Right cardiac atrium (tissue), 5 donors: ENCODE data around the gene SPDYC. TPM values are rescaled to one million over a fixed set of nuclear protein-coding genes. Genes with fewer than 3 reads are reported as not detected.
"Not testable (repeated sequence)": the region's sequence is repeated elsewhere in the genome, so short reads cannot be mapped to it uniquely, and the experiment has no call there.

Experiments
- ATAC-seq, 2 donors: fragments of 200-7000 bp; cut with Tn5 transposase; one replicate each; pipeline versions ENCODE4 v1.8.0 to v1.9.1; 2020; ENCODE audit warnings: moderate library complexity in 2 of 2, mild to moderate bottlenecking in 1 of 2
- DNase-seq, 3 donors: peaks; one replicate each; pipeline ENCODE4 v3.0.0-alpha.2; 2020
- H3K27ac ChIP-seq: one replicate; pipeline ENCODE4 v1.5.1; 2013; ENCODE audit warnings: mild to moderate bottlenecking, low read length, control low read depth, moderate library complexity
- H3K27me3 ChIP-seq: one replicate; pipeline ENCODE4 v1.6.1; 2013; ENCODE audit not compliant: control insufficient read depth, insufficient read depth
- H3K4me1 ChIP-seq: one replicate; pipeline ENCODE4 v1.6.1; 2013; ENCODE audit warnings: low read length; ENCODE audit not compliant: control insufficient read depth, insufficient read depth
- H3K4me3 ChIP-seq: one replicate; pipeline ENCODE4 v1.5.1; 2013; ENCODE audit warnings: low read length, control low read depth
- H3K9me3 ChIP-seq: one replicate; pipeline ENCODE4 v1.6.1; 2013; ENCODE audit warnings: low read length; ENCODE audit not compliant: control insufficient read depth
- WGBS: extraction: QIAGEN DNeasy Blood & Tissue Kit; methylation state at CpG from one replicate; pipeline ENCODE4 v1.1.7; 2013; 5-methylcytosine and 5-hydroxymethylcytosine counted together
- intact Hi-C, 4 donors: fragments of 100-400 bp; cut with DNase I; formaldehyde crosslinking; loops; one replicate each; pipeline versions ENCODE4 v1.11.0 to v1.14.0; 2022 to 2023
- polyA plus RNA-seq: library from polyadenylated mRNA; stranded (reverse); fragments of 200-250 nt; gene quantifications from one replicate; pipeline ENCODE4 v1.2.3, GENCODE V29; 2013
- total RNA-seq, 4 donors: library from RNA; stranded (reverse); fragmentation: NEBNext Ultra II Directional; extraction: Animal tissue kit (Norgen Biotek cat#: 25700); gene quantifications; one replicate each; pipeline ENCODE4 v1.2.1, GENCODE V29; 2021
- donor health status: healthy with polysubstance abuse.
- donor health status: DM: no; HTN: yes; CAD: no.
- donor health status: DM: no; HTN: no; CAD: no.
- donor health status: DM: no; HTN: yes; CAD: no; lungs with severe emphysema.
- donor health status: DM: yes; HTN: yes; CAD: no.

SPDYC gene
- total and polyA plus RNA-seq, 5 donors: not detected

DNA sequence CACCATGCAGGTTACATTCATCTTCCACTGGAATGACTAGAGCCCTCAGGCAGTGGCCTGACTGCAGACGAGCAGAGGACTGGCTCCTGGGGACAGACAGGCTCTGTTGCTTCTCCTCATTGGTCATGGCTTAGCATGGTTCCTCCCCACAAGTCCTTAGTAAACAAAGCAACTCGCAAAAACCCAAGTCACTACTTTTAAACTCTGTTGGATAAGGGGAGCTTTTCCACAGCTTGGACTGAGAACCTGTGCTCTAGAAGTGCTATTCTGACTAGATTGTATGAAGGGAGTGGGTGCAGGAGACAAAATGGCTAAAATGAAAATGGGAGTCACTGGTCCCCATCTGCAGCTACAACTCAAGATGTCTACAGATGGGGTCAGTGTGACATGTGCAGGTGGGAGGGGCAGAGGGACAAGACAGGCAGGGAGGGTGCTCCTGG lies 4.6 kb downstream of the SPDYC start:
- H3K27me3 ChIP-seq, H3K4me3 ChIP-seq, H3K4me1 ChIP-seq, ATAC-seq, H3K9me3 ChIP-seq, intact Hi-C loops, DNase-seq, H3K27ac ChIP-seq: not testable (repeated sequence)
- 57% methylated on average over 2 of the region's 2 CpGs for WGBS

- no peaks in the 10 kb centered on the region for H3K4me1 ChIP-seq
- H3K27ac ChIP-seq: peak overlapping the region; percentile 76
- H3K9me3 ChIP-seq: no peaks in the 10 kb centered on the region
- WGBS: under 1% methylated on average over 60 of the region's 60 CpGs
- peak; percentile 72 to 90 (median 86) for DNase-seq
- H3K27me3 ChIP-seq: no peaks in the 10 kb centered on the region
- H3K4me3 ChIP-seq: peak overlapping the region; percentile 85
- ATAC-seq: peak; percentile 67 to 68
- intact Hi-C loops: loop anchor here in 1 of 4 donors (2.0 kb wide), 1 partner anchor 46 kb away; the partner anchor contains the start of gene SYVN1
These were observed 11.0 kb downstream of the SPDYC start for GRCh38 chr11:65180877-65181568.

DNA sequence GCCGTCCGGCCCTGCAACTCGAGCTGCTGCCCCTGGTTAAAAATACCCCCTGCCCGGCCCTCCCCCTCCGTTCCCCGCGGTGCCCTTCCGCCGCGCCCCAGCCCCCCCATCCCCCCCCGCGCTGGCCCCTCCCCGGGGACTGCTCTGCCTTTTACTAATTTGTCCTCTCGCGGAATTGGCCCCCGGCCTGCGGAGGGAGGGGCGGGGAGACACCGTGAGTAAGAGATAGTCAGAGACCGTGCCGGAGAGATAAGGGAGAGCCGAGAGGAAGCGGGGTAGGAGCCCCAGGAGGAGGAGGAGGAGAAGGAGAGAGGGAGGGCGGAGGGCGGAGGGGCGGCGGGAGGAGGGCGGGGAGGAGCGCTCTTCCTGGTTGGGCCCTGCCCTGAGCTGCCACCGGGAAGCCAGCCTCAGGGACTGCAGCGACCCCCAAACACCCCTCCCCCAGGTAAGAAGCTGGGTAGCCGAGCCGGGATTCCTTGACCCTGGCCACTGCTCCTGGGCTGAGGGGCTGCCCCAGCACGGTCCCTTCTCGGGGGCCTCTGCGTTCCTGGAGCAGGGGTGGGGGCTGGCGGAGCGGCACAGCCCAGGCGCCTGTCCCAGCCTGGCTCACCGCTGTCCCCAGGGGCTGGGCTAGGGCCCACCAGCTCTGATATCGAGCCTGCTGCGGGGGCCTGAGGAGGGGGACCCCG lies 11.7 kb downstream of the SPDYC start, which contains the start of gene CAPN1:
CAPN1 (plus strand) TSS at position 360 of the 689 bp plus-strand sequence. CDS start 774 bp downstream, outside the sequence.
- ATAC-seq: peak; percentile 87 to 88
- 1% methylated on average over 43 of the region's 43 CpGs for WGBS
- DNase-seq: peak; percentile 91 to 94 (median 93)
- H3K27ac ChIP-seq: peak within 1 kb of the TSS; percentile 76
- peak within 1 kb of the TSS; percentile 85 for H3K4me3 ChIP-seq
- intact Hi-C loops: loop anchor here in 1 of 4 donors (2.0 kb wide), 1 partner anchor 47 kb away; the partner anchor contains the start of gene SYVN1
- H3K4me1 ChIP-seq: no peaks in the 10 kb centered on the region
- no peaks in the 10 kb centered on the region for H3K27me3 ChIP-seq
- no peaks in the 10 kb centered on the region for H3K9me3 ChIP-seq

- intact Hi-C loops: no loop called here
- DNase-seq (peak in 2 of 3 donors; percentile 72 to 73), ATAC-seq (peak; percentile 36 to 51)
- Histone ChIP-seq H3K9me3 (no peaks in the 10 kb centered on the region), H3K27me3 (no peaks in the 10 kb centered on the region), H3K4me3 (peak overlapping the region; percentile 85), H3K4me1 (no peaks in the 10 kb centered on the region), H3K27ac (peak overlapping the region; percentile 69)
- 39% methylated on average over 23 of the region's 23 CpGs for WGBS
These were observed 12.5 kb downstream of the SPDYC start for GRCh38 chr11:65182258-65183170.

DNA sequence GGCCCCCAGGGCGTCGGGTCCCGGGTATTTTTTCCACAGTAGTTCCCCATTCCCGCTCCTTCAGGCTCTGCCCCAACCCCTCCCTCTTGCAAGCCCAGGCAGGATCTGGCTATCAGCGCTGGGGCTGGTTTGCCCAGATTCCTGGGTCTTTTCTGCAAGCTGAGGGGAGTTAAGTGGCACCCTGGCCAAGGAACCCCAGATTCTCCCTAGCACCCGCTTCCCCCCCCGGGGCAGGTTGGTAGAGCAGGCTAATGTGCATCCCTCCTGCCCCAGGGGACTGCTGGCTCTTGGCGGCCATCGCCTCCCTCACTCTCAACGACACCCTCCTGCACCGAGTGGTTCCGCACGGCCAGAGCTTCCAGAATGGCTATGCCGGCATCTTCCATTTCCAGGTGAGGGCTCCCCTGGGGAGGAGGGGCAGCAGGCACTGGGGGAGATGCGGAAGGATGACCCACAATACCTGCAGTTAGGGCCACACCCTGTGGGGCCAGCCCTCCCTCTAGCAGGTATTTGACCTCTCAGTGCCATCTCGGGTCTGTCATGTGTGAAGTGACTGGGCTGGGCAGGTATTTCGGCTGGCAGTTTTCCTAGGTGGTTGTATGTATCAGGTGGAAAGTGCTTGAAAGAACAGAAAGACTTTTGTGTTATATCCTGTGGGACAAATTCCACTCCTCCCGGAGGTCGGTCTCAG lies 13.3 kb downstream of the SPDYC start:
- no peaks in the 10 kb centered on the region for H3K9me3 ChIP-seq

GRCh38 chr11:65184146-65184545 lies 14.1 kb downstream of the SPDYC start:
- no peak overlapping the region for H3K27ac ChIP-seq
- DNase-seq: peak in 2 of 3 donors; percentile 52 to 66
- no peak overlapping the region for H3K4me3 ChIP-seq
- H3K4me1 ChIP-seq: no peaks in the 10 kb centered on the region
- ATAC-seq: no peak
- H3K27me3 ChIP-seq: no peaks in the 10 kb centered on the region
- intact Hi-C loops: no loop called here
- WGBS: 80% methylated on average over 22 of the region's 22 CpGs
- no peaks in the 10 kb centered on the region for H3K9me3 ChIP-seq

More for the DNA sequence above, 13.3 kb downstream of the SPDYC start:
- ATAC-seq: no peak
- H3K4me3 ChIP-seq: no peak overlapping the region
- WGBS: 82% methylated on average over 19 of the region's 19 CpGs
- intact Hi-C loops: no loop called here
- no peaks in the 10 kb centered on the region for H3K27me3 ChIP-seq
- no peaks in the 10 kb centered on the region for H3K4me1 ChIP-seq
- peak in 1 of 3 donors; percentile 64 for DNase-seq
- no peak overlapping the region for H3K27ac ChIP-seq

- Histone ChIP-seq H3K27me3 (no peaks in the 10 kb centered on the region), H3K27ac (no peak overlapping the region), H3K9me3 (no peaks in the 10 kb centered on the region), H3K4me1 (no peaks in the 10 kb centered on the region), H3K4me3 (no peak overlapping the region)
- ATAC-seq: no peak
- intact Hi-C loops: no loop called here
- 86% methylated on average over 2 of the region's 2 CpGs for WGBS
- no peak for DNase-seq
These were observed 15.1 kb downstream of the SPDYC start for GRCh38 chr11:65185171-65185570.

DNA sequence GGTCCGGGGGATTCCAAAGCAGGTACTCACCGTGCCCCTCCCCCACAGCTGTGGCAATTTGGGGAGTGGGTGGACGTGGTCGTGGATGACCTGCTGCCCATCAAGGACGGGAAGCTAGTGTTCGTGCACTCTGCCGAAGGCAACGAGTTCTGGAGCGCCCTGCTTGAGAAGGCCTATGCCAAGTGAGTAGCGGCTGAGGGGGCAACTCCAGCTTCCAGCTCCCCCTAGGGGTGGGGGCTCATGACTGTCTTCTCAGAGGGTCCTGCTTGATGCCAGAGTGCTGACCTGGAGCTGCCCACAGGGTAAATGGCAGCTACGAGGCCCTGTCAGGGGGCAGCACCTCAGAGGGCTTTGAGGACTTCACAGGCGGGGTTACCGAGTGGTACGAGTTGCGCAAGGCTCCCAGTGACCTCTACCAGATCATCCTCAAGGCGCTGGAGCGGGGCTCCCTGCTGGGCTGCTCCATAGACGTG lies 15.9 kb downstream of the SPDYC start:
- Histone ChIP-seq H3K4me1 (no peaks in the 10 kb centered on the region), H3K9me3 (no peaks in the 10 kb centered on the region), H3K27me3 (no peaks in the 10 kb centered on the region), H3K27ac (no peak overlapping the region), H3K4me3 (no peak overlapping the region)
- no peak for ATAC-seq
- intact Hi-C loops: no loop called here
- WGBS: 89% methylated on average over 18 of the region's 18 CpGs
- peak in 1 of 3 donors; percentile 52 for DNase-seq

DNA sequence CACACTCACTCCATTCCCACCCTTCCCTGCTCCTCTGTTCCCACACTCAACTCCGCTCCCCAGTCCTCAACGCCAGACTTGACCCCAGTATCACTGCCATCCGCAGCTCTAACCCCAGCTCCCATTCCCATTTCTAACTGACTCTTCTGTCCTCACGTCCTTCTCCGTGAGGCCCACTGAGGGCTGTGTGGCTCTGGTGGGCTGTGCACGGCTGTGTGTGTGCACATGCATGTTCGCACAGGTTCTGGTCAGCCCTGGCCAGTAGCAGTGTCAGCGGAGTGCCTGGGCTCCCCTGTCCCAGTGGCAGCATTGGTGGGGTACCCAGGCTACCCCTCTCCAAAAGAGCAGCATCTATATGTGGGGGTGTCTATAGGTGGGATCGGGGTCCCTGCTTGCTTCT lies 16.7 kb downstream of the SPDYC start:
- DNase-seq (peak in 1 of 3 donors; percentile 36), ATAC-seq (no peak)
- no peak overlapping the region for H3K27ac ChIP-seq
- 94% methylated on average over 9 of the region's 9 CpGs for WGBS
- no peaks in the 10 kb centered on the region for H3K4me1 ChIP-seq
- intact Hi-C loops: no loop called here
- no peak overlapping the region for H3K4me3 ChIP-seq
- no peaks in the 10 kb centered on the region for H3K9me3 ChIP-seq
- H3K27me3 ChIP-seq: no peaks in the 10 kb centered on the region

DNA sequence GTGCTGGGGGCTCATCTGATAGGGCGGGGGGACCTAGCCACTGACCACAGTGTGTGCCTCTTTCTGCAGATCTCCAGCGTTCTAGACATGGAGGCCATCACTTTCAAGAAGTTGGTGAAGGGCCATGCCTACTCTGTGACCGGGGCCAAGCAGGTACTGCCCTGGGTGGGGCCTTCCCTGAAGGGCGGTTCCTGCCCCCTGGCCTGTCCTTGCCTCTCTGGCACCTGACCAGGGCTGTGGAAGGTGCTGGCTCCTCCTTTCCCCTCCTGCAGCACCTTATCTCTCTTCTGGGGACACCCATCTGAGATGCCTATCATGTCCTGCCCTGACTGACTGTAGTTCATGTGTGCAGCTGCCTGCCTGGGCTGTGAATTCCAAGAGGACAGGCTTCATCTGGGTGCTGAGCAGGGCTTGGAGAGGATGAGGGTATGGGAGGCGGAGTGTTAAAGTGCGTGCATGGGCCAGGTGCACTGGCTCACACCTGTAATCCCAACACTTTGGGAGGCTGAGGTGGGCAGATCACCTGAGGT lies 17.2 kb downstream of the SPDYC start:
- WGBS: 93% methylated on average over 6 of the region's 6 CpGs
- H3K27me3 ChIP-seq: no peaks in the 10 kb centered on the region

More for the DNA sequence above, 17.2 kb downstream of the SPDYC start:
- H3K9me3 ChIP-seq: no peaks in the 10 kb centered on the region
- DNase-seq: peak in 1 of 3 donors; percentile 32
- intact Hi-C loops: no loop called here
- ATAC-seq: no peak
- H3K27ac ChIP-seq: no peak overlapping the region
- no peaks in the 10 kb centered on the region for H3K4me1 ChIP-seq
- H3K4me3 ChIP-seq: no peak overlapping the region
